HUES48 (cell line): ENCODE data around the gene CD27.

ENCODE experiments used
- H3K27ac ChIP-seq: one replicate; pipeline ENCODE4 v1.7.0; 2013; ENCODE audit warnings: low read depth, low read length, inconsistent platforms
- H3K27me3 ChIP-seq: 2 replicates; pipeline ENCODE4 v1.6.1; 2013; ENCODE audit warnings: mild to moderate bottlenecking, low read length; ENCODE audit not compliant: control insufficient read depth, insufficient read depth
- H3K36me3 ChIP-seq: 2 replicates; pipeline ENCODE4 v1.6.1; 2013; ENCODE audit warnings: low read length; ENCODE audit not compliant: control insufficient read depth, insufficient read depth
- H3K4me1 ChIP-seq: 2 replicates; pipeline ENCODE4 v1.6.1; 2013; ENCODE audit warnings: mild to moderate bottlenecking, low read length; ENCODE audit not compliant: control insufficient read depth, insufficient read depth
- H3K4me3 ChIP-seq: 2 replicates; pipeline ENCODE4 v1.5.1; 2013; ENCODE audit warnings: mild to moderate bottlenecking, low read depth, low read length
- H3K9ac ChIP-seq: 2 replicates; pipeline ENCODE4 v1.6.1; 2013; ENCODE audit warnings: mild to moderate bottlenecking, low read depth, low read length, moderate library complexity
- H3K9me3 ChIP-seq: 2 replicates; pipeline ENCODE4 v1.6.1; 2013; ENCODE audit warnings: low read length; ENCODE audit not compliant: control insufficient read depth, insufficient read depth

CD27 gene

GRCh38 chr12:6452245-6452943, 7.6 kb downstream of the CD27 start:
- Histone ChIP-seq H3K36me3 (no peaks in the 10 kb centered on the region), H3K4me3 (peak overlapping the region; percentile 41; the same call in 1 of the 2 replicates), H3K9me3 (no peaks in the 10 kb centered on the region), H3K27me3 (no peaks in the 10 kb centered on the region), H3K27ac (peak overlapping the region; percentile 92), H3K9ac (peak overlapping the region; percentile 49), H3K4me1 (peaks cover 37% of the 10 kb centered on the region)

GRCh38 chr12:6452944-6453630, 8.3 kb downstream of the CD27 start:
- Histone ChIP-seq H3K36me3 (no peaks in the 10 kb centered on the region), H3K9me3 (no peaks in the 10 kb centered on the region), H3K4me1 (peaks cover 37% of the 10 kb centered on the region), H3K4me3 (no peak overlapping the region), H3K27ac (no peak overlapping the region), H3K27me3 (no peaks in the 10 kb centered on the region), H3K9ac (no peak overlapping the region)

DNA sequence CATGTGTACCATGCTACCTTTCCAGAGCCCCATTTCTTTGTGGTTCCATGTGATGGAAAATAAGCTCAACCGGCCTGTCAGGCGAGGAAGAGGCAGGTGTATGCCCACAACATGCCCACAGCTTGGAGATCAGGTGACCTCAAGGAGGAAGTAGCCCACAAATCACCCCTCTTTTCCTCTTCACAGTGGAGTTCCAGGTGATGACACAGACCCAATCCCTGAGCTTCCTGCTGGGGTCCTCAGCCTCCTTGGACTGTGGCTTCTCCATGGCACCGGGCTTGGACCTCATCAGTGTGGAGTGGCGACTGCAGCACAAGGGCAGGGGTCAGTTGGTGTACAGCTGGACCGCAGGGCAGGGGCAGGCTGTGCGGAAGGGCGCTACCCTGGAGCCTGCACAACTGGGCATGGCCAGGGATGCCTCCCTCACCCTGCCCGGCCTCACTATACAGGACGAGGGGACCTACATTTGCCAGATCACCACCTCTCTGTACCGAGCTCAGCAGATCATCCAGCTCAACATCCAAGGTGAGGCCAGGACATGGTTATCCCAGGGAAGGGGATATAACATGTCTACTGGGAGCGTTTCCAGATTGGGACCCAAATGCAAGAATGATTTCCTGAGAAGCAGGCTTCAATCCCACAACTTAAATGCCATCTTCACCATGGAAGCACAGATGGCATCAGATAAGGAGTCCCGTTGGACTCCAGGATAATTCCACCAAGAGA, 12.6 kb downstream of the CD27 start:
- H3K27ac ChIP-seq, result no peak overlapping the region
- H3K9ac ChIP-seq, result no peak overlapping the region
- no peaks in the 10 kb centered on the region for H3K9me3 ChIP-seq
- H3K4me3 ChIP-seq, result no peak overlapping the region
- H3K4me1 ChIP-seq, result peaks cover 12% of the 10 kb centered on the region
- no peaks in the 10 kb centered on the region for H3K27me3 ChIP-seq
- H3K36me3 ChIP-seq, result peaks cover 26% of the 10 kb centered on the region

- H3K27ac ChIP-seq, result no peak overlapping the region
- no peaks in the 10 kb centered on the region for H3K27me3 ChIP-seq
- peaks cover 1% of the 10 kb centered on the region; the same call in 1 of the 2 replicates for H3K4me1 ChIP-seq
- peaks cover 36% of the 10 kb centered on the region for H3K36me3 ChIP-seq
- no peaks in the 10 kb centered on the region for H3K9me3 ChIP-seq
- no peak overlapping the region for H3K9ac ChIP-seq
- no peak overlapping the region for H3K4me3 ChIP-seq
These were observed 13.7 kb downstream of the CD27 start for GRCh38 chr12:6458281-6459003.

DNA sequence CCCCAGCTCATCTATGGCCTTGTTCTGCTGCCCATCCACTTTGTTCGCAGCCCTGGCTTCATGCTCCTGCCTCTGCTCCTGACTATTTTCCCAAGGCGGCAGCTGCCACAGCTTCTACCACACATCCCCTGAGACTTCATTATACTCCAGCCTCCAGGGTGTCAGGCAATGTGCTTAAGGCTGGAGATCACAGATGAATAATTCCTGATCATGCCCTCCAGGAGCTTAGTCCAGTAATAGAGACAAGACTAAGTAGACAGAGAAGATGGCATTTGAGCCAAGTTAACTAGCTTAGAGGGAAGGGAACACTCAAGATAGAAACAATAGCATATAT, 14.2 kb downstream of the CD27 start:
- no peaks in the 10 kb centered on the region for H3K9me3 ChIP-seq
- no peak overlapping the region for H3K9ac ChIP-seq
- no peaks in the 10 kb centered on the region for H3K4me1 ChIP-seq
- no peak overlapping the region for H3K4me3 ChIP-seq
- no peak overlapping the region for H3K27ac ChIP-seq
- H3K36me3 ChIP-seq, result peaks cover 41% of the 10 kb centered on the region
- H3K27me3 ChIP-seq, result no peaks in the 10 kb centered on the region

- Histone ChIP-seq H3K9ac (no peak overlapping the region), H3K36me3 (peaks cover 55% of the 10 kb centered on the region)
These were observed 16.1 kb downstream of the CD27 start for GRCh38 chr12:6460751-6461371.

DNA sequence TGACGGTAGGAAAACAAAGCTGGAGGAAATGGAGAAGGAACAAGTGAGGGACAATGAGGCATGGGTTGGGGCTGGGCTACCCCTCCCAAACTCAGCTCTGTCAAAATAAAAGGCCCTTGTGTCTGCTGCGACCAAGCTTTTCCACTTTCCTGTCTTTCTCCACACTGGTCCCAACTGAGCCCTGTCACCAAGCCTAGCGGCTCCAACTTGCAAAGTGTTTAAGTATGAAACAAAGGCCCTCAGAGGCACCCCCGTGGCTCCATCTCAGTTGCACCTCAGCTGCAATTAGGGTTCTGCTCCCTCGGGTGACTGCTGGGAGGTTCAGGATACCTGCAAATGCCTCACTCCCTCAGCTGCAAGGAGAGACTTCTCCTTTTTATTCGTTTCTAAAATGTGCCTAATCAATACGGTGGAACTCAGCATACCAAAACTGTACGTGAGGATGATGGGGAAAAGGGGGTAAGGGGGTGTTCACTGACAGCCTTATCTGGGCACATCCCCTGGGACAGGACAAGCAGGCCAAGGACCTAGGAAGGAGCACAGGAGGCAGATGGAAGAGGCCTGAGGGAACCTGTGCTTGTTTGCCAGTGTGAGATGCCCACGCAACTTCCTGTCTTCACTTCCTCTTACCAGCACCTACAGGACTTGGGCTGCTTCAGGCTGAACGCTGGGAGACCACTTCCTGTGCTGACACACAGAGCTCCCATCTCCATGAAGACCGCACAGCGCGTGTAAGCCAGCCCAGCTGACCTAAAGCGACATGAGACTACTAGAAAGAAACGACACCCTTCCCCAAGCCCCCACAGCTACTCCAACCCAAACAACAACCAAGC, 16.9 kb downstream of the CD27 start:
- no peak overlapping the region for H3K4me3 ChIP-seq

More at GRCh38 chr12:6460751-6461371, 16.1 kb downstream of the CD27 start:
- Histone ChIP-seq H3K4me3 (no peak overlapping the region), H3K27ac (no peak overlapping the region), H3K27me3 (no peaks in the 10 kb centered on the region), H3K4me1 (no peaks in the 10 kb centered on the region), H3K9me3 (no peaks in the 10 kb centered on the region)

DNA sequence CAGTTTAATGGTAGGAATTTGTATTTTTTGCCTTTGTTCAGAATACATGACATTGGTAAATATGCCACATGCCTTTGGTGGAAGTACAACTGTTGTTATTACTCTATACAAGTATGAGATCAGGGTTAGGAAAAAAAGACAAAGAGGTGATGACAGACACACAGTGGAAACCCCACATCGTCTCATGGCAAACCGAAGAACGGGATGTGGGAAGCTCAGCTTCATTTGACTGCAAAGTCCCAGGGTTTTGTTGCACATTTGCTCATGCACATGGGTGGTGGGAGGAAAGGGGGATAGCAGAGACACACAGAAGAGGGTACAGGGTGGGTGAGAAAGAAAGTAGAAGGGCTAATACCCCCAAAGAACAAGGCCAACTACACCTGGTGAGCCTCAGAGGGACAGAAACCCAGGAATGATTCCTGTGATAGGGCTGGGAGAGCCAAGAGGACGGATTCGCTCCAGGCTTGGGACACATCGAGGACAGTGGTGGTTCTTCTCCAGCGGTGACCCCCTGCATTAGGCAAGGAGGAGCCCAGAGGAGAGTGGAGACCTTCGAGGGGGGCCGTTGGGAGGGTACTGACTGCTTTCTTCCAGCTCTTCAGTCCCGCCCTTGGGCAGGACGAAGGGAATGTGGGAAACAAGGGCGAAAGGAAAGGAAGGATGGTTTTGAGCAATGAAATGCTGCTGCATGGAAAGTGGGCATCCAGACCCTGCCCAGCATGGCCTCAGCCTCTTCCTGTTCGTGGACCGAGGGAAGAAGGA, 17.7 kb downstream of the CD27 start:
- Histone ChIP-seq H3K27ac (no peak overlapping the region), H3K9ac (no peak overlapping the region), H3K4me3 (no peak overlapping the region), H3K4me1 (no peaks in the 10 kb centered on the region), H3K36me3 (peaks cover 58% of the 10 kb centered on the region), H3K9me3 (no peaks in the 10 kb centered on the region), H3K27me3 (no peaks in the 10 kb centered on the region)

More for the DNA sequence above, 16.9 kb downstream of the CD27 start:
- Histone ChIP-seq H3K4me1 (no peaks in the 10 kb centered on the region), H3K27me3 (no peaks in the 10 kb centered on the region), H3K27ac (no peak overlapping the region), H3K9ac (no peak overlapping the region), H3K36me3 (peaks cover 58% of the 10 kb centered on the region), H3K9me3 (no peaks in the 10 kb centered on the region)

- no peak overlapping the region for H3K27ac ChIP-seq
These were observed 18.5 kb downstream of the CD27 start for GRCh38 chr12:6463216-6463615.

More at GRCh38 chr12:6463216-6463615, 18.5 kb downstream of the CD27 start:
- H3K9ac ChIP-seq, result no peak overlapping the region
- H3K27me3 ChIP-seq, result no peaks in the 10 kb centered on the region
- H3K36me3 ChIP-seq, result peaks cover 58% of the 10 kb centered on the region
- no peaks in the 10 kb centered on the region for H3K9me3 ChIP-seq
- no peaks in the 10 kb centered on the region for H3K4me1 ChIP-seq
- H3K4me3 ChIP-seq, result no peak overlapping the region
